ENCODE measurements around the gene USPL1. TPM values are rescaled to one million over a fixed set of nuclear protein-coding genes. Genes with fewer than 3 reads are reported as not detected.

The USPL1 gene
- total and polyA plus RNA-seq, 2 experiments from 2014 or later = 9.5 to 22.0 TPM

DNA sequence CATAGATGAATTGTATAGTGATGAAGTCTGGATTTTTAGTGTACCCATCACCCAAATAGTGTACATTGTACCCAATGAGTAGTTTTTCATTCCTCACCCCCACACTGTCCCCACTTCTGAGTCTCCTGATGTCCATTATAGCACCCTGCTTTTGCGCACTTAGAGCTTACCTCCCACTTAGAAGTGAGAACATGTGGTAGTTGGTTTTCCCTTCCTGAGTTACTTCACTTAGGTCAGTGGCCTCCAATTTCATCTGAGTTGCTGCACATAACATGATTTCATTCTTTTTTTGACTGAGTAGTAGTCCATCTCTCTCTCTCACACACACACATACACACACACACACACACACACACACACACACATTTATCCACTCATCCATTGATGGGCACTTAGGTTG is 74.4 kb downstream of the USPL1 start:
- no peak overlapping the region for H3K4me3 ChIP-seq
- no peaks in the 10 kb centered on the region for H3K9me3 ChIP-seq (ENCODE audit: low read depth)
- no peaks in the 10 kb centered on the region for H4K20me1 ChIP-seq (ENCODE audit: insufficient read depth, poor library complexity, severe bottlenecking)
- H2AFZ ChIP-seq = no peak overlapping the region
- WGBS (ENCODE audit: low lambda C conversion rate, missing lambda C conversion rate) = 82% methylated on average over 1 of the region's 1 CpG
- no peaks in the 10 kb centered on the region for H3K9me2 ChIP-seq (replicated peaks; ENCODE audit: insufficient read depth)
- DNase-seq (ENCODE audit: low spot score) = no peak
- no peaks in the 10 kb centered on the region for H3K27me3 ChIP-seq
- H3K36me3 ChIP-seq (replicated peaks; ENCODE audit: insufficient read depth, low read depth) = no peaks in the 10 kb centered on the region
- no peaks in the 10 kb centered on the region for H3K79me2 ChIP-seq
- H3K27ac ChIP-seq = no peak overlapping the region
- TF ChIP-seq EZH2 (IDR thresholded peaks at IDR 0.05; ENCODE audit: borderline replicate concordance) (no peak), EZH2phosphoT487 (IDR thresholded peaks at IDR 0.05; ENCODE audit: low read depth, severe bottlenecking, unreplicated experiment) (no peak)
- TF ChIP-seq, protein P1, sequence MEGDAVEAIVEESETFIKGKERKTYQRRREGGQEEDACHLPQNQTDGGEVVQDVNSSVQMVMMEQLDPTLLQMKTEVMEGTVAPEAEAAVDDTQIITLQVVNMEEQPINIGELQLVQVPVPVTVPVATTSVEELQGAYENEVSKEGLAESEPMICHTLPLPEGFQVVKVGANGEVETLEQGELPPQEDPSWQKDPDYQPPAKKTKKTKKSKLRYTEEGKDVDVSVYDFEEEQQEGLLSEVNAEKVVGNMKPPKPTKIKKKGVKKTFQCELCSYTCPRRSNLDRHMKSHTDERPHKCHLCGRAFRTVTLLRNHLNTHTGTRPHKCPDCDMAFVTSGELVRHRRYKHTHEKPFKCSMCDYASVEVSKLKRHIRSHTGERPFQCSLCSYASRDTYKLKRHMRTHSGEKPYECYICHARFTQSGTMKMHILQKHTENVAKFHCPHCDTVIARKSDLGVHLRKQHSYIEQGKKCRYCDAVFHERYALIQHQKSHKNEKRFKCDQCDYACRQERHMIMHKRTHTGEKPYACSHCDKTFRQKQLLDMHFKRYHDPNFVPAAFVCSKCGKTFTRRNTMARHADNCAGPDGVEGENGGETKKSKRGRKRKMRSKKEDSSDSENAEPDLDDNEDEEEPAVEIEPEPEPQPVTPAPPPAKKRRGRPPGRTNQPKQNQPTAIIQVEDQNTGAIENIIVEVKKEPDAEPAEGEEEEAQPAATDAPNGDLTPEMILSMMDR (IDR thresholded peaks at IDR 0.05; ENCODE audit: poor library complexity) = no peak
- H3K4me1 ChIP-seq (ENCODE audit: insufficient read depth) = no peaks in the 10 kb centered on the region
- H3K4me2 ChIP-seq = no peak overlapping the region

DNA sequence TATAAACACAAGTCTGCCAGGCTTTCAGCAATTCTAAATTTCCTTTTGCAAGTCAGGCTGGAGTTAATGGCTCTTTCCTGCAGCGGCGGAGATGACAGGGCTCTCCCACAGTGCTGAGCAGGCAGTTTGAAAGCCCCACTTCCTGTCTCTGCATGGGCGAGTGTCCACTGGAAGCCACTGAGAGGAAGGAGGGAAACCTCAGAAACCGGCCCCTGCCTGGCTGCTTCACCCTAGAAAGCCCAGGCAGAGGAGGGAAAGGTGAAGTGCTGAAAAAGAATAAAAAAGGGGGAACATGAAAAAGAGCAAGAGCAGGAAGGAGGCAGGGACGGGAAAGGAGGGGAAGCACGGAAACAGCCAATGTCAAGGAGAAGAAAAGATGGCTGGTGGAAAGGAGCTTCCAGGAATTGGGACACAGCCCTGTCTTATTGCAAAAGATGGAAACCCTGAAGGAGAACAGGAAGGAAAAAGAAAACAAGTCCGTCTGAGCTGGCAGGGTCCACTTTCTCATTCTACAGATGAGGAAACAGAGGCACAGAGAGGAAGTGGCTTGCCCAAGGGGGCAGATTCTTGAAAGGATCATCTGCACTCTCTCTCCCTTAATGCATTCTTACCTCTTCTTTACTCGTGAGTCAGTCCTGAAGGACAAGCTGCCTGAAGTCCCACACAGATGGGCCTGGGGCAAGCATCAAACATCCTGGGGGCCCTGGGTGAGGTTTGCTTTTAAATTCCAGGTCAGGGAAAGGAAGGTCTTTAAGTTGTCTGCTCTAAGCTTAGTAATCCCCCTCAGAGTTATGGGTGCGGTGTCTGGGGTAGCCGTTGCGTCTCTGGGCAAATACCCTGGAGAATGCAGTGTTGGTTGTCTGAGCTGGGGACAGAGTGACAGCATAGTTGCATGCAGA is 78.8 kb downstream of the USPL1 start:
- DNase-seq (ENCODE audit: low spot score) = no peak
- Histone ChIP-seq H3K27ac (no peak overlapping the region), H3K4me2 (no peak overlapping the region)

DNA sequence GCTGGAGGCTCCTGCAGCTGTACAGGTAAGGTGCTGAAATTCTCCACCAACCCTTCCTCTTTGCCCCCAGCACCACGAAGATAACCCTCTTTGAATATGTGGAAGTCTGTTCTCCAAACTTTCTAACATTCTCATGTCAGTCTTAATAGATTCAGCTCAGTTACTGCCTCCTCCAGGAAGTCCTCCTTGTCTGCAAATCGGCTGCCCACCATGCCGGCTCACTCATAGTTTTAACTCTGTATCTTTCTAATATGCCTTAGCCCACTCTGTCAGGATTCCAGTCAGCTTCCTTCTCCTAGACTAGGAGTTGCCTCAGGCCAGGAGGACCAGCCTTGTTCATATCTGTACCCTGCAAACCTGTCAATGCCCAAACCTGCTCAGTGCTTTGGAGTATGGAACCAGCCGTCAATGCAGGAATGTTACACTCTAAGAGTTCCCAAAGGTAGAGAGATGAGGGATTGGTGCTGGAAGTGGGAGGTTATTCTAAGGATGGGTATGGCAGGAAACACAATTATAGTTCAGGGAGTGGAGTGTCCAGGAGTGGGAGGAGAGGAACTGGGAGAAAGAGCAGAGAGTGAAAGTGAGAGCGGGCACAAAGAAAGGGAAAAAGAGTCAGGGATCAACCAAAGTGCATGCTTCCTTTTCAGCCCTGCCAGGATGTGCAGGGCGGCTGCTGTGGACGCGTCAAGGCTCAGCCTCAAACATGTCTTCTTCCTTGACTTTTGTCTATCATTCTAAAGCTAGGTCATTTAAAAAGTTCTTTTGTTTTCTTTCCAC is 79.6 kb downstream of the USPL1 start:
- no peak overlapping the region for H3K4me2 ChIP-seq
- H3K9me2 ChIP-seq (replicated peaks; ENCODE audit: insufficient read depth) = no peaks in the 10 kb centered on the region
- H3K27ac ChIP-seq = no peak overlapping the region
- no peaks in the 10 kb centered on the region for H3K9me3 ChIP-seq (ENCODE audit: low read depth)
- H3K4me1 ChIP-seq (ENCODE audit: insufficient read depth) = no peaks in the 10 kb centered on the region
- H4K20me1 ChIP-seq (ENCODE audit: insufficient read depth, poor library complexity, severe bottlenecking) = no peaks in the 10 kb centered on the region
- DNase-seq (ENCODE audit: low spot score) = no peak
- H3K27me3 ChIP-seq = no peaks in the 10 kb centered on the region
- no peak overlapping the region for H3K4me3 ChIP-seq
- no peak for TF ChIP-seq EZH2phosphoT487 (IDR thresholded peaks at IDR 0.05; ENCODE audit: low read depth, severe bottlenecking, unreplicated experiment)
- TF ChIP-seq EZH2 (IDR thresholded peaks at IDR 0.05; ENCODE audit: borderline replicate concordance) = no peak
- TF ChIP-seq, protein P1 (IDR thresholded peaks at IDR 0.05; ENCODE audit: poor library complexity) = no peak
- no peaks in the 10 kb centered on the region for H3K36me3 ChIP-seq (replicated peaks; ENCODE audit: insufficient read depth, low read depth)
- H3K79me2 ChIP-seq = no peaks in the 10 kb centered on the region
- no peak overlapping the region for H2AFZ ChIP-seq
- WGBS (ENCODE audit: low lambda C conversion rate, missing lambda C conversion rate) = 81% methylated on average over 8 of the region's 8 CpGs

More for the DNA sequence above, 78.8 kb downstream of the USPL1 start:
- no peaks in the 10 kb centered on the region for H3K79me2 ChIP-seq
- no peaks in the 10 kb centered on the region for H3K36me3 ChIP-seq (replicated peaks; ENCODE audit: insufficient read depth, low read depth)
- no peaks in the 10 kb centered on the region for H3K9me3 ChIP-seq (ENCODE audit: low read depth)
- H3K4me1 ChIP-seq (ENCODE audit: insufficient read depth) = no peaks in the 10 kb centered on the region
- peak overlapping the region; percentile 29 for H2AFZ ChIP-seq
- TF ChIP-seq, protein P1 (IDR thresholded peaks at IDR 0.05; ENCODE audit: poor library complexity) = no peak
- TF ChIP-seq EZH2phosphoT487 (IDR thresholded peaks at IDR 0.05; ENCODE audit: low read depth, severe bottlenecking, unreplicated experiment) (no peak), EZH2 (IDR thresholded peaks at IDR 0.05; ENCODE audit: borderline replicate concordance) (no peak)
- H3K4me3 ChIP-seq = no peak overlapping the region
- no peaks in the 10 kb centered on the region for H4K20me1 ChIP-seq (ENCODE audit: insufficient read depth, poor library complexity, severe bottlenecking)
- WGBS (ENCODE audit: low lambda C conversion rate, missing lambda C conversion rate) = 55% methylated on average over 11 of the region's 11 CpGs
- no peaks in the 10 kb centered on the region for H3K27me3 ChIP-seq
- H3K9me2 ChIP-seq (replicated peaks; ENCODE audit: insufficient read depth) = no peaks in the 10 kb centered on the region
